Measurements from ENCODE around the gene MPP4. TPM values are rescaled to one million over a fixed set of nuclear protein-coding genes. Genes with fewer than 3 reads are reported as not detected.

Gene MPP4
- total RNA-seq, 1 experiment from 2014 or later = not detected

DNA sequence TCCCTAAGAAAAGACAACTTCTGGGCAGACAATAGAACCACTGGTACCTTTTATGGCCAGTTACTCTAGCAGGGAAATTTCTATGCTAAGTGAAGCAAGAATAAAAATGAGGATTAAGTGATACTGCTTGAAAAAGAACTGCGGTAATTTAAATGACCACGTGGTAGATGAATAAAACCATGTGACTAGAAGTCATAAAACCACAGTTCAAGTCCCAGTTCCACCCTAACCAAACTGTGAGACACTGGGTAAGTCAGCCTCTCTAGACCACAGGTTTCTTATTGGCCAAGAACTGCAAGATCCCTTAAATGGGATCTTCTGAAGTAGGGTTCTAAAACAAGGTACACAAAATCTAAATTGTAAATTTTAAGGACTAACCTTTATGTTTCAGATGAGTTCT is 67.9 kb downstream of the MPP4 start:
- H3K4me1 Mint-ChIP-seq (ENCODE audit: insufficient read depth, unreplicated experiment) = no peaks in the 10 kb centered on the region
- TF ChIP-seq, protein P1, sequence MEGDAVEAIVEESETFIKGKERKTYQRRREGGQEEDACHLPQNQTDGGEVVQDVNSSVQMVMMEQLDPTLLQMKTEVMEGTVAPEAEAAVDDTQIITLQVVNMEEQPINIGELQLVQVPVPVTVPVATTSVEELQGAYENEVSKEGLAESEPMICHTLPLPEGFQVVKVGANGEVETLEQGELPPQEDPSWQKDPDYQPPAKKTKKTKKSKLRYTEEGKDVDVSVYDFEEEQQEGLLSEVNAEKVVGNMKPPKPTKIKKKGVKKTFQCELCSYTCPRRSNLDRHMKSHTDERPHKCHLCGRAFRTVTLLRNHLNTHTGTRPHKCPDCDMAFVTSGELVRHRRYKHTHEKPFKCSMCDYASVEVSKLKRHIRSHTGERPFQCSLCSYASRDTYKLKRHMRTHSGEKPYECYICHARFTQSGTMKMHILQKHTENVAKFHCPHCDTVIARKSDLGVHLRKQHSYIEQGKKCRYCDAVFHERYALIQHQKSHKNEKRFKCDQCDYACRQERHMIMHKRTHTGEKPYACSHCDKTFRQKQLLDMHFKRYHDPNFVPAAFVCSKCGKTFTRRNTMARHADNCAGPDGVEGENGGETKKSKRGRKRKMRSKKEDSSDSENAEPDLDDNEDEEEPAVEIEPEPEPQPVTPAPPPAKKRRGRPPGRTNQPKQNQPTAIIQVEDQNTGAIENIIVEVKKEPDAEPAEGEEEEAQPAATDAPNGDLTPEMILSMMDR (IDR thresholded peaks at IDR 0.05; ENCODE audit: unreplicated experiment) = no peak
- no peak for DNase-seq (ENCODE audit: unreplicated experiment)
- H3K9me3 Mint-ChIP-seq (ENCODE audit: unreplicated experiment) = no peaks in the 10 kb centered on the region
- H3K27ac Mint-ChIP-seq (ENCODE audit: low read depth, unreplicated experiment) = no peak overlapping the region
- H3K36me3 Mint-ChIP-seq (ENCODE audit: insufficient read depth, unreplicated experiment) = peaks cover 59% of the 10 kb centered on the region
- POLR2A ChIA-PET = no interaction called here
- intact Hi-C loops (cut with micrococcal nuclease) = no loop called here
- no peak overlapping the region for H3K4me3 Mint-ChIP-seq (ENCODE audit: unreplicated experiment)
- CTCF ChIA-PET = no interaction called here
- no TSS peak for BruUV-seq (replicated peaks)
- H3K27me3 Mint-ChIP-seq (ENCODE audit: insufficient read depth, unreplicated experiment) = no peaks in the 10 kb centered on the region

DNA sequence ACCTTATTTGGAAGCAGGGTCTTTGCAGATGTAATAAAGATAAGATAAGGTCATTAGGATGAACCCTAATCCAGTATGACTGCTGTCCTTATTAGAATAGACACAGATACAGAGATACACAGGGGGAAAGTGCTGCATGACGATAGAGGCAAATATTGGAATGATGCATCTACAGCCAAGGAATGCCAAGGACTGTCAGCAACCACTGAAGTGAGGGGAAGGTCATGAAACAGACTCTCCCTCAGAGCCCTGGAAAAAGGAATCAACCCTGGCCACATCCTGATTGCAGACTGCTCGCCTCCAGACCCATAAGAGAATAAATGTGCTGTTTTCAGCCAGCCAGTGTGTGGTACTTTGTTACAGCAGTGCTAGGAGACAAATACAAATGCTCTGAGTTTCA is 69.9 kb downstream of the MPP4 start:
- Mint-ChIP-seq H3K27me3 (ENCODE audit: insufficient read depth, unreplicated experiment) (no peaks in the 10 kb centered on the region), H3K9me3 (ENCODE audit: unreplicated experiment) (no peaks in the 10 kb centered on the region), H3K4me1 (ENCODE audit: insufficient read depth, unreplicated experiment) (no peaks in the 10 kb centered on the region), H3K36me3 (ENCODE audit: insufficient read depth, unreplicated experiment) (peaks cover 66% of the 10 kb centered on the region), H3K27ac (ENCODE audit: low read depth, unreplicated experiment) (peak overlapping the region; percentile 35), H3K4me3 (ENCODE audit: unreplicated experiment) (no peak overlapping the region)
- POLR2A ChIA-PET = no interaction called here
- no peak for DNase-seq (ENCODE audit: unreplicated experiment)
- intact Hi-C loops (cut with micrococcal nuclease) = no loop called here
- no TSS peak for BruUV-seq (replicated peaks)
- TF ChIP-seq, protein P1 (IDR thresholded peaks at IDR 0.05; ENCODE audit: unreplicated experiment) = no peak
- CTCF ChIA-PET = no interaction called here

DNA sequence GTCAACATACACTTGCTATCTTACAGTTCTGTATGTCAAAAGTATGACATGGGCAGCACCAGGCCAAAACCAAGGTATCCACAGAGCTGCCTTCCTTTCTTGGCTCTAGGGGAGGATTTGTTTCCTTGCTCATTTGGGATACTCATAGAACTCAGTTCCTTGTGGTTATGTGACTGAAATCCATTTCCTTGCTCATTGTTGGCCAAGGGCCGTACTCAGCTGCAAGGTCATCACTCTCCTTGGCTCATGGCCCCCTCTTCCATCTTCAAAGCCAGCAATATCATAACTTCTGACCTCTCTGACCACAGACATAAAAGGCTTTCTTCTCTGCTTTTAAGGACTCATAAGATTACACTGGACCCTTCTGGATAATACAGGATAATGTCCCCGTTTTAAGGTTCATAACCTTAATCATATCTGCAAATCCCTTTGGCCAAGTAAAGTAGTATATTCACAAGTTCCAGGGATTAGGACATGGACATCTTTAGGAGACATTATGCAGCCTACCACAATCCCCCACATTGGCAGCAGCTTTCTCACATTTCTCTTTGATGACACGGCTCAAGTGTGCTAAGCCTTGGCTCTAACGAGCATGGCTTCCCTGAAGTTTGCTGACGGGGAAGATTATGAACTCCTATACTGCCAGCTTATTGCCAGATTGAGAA is 76.0 kb downstream of the MPP4 start:
- Mint-ChIP-seq H3K9me3 (ENCODE audit: unreplicated experiment) (no peaks in the 10 kb centered on the region), H3K36me3 (ENCODE audit: insufficient read depth, unreplicated experiment) (peaks cover 39% of the 10 kb centered on the region), H3K4me3 (ENCODE audit: unreplicated experiment) (no peak overlapping the region), H3K27me3 (ENCODE audit: insufficient read depth, unreplicated experiment) (no peaks in the 10 kb centered on the region), H3K4me1 (ENCODE audit: insufficient read depth, unreplicated experiment) (no peaks in the 10 kb centered on the region), H3K27ac (ENCODE audit: low read depth, unreplicated experiment) (no peak overlapping the region)
- BruUV-seq (replicated peaks) = no TSS peak
- POLR2A ChIA-PET = interaction anchor here (0.7 to 1.2 kb wide), 2 partner anchors 20 to 83 kb away, joined by 3 to 5 read pairs; partner anchors contain the start of gene TMEM237
- intact Hi-C loops (cut with micrococcal nuclease) = no loop called here
- TF ChIP-seq, protein P1 (IDR thresholded peaks at IDR 0.05; ENCODE audit: unreplicated experiment) = no peak
- no peak for DNase-seq (ENCODE audit: unreplicated experiment)
- CTCF ChIA-PET = interaction anchor here (0.6 to 1.4 kb wide), 3 partner anchors 16 to 127 kb away, joined by 3 read pairs; no protein-coding TSS in a partner anchor

DNA sequence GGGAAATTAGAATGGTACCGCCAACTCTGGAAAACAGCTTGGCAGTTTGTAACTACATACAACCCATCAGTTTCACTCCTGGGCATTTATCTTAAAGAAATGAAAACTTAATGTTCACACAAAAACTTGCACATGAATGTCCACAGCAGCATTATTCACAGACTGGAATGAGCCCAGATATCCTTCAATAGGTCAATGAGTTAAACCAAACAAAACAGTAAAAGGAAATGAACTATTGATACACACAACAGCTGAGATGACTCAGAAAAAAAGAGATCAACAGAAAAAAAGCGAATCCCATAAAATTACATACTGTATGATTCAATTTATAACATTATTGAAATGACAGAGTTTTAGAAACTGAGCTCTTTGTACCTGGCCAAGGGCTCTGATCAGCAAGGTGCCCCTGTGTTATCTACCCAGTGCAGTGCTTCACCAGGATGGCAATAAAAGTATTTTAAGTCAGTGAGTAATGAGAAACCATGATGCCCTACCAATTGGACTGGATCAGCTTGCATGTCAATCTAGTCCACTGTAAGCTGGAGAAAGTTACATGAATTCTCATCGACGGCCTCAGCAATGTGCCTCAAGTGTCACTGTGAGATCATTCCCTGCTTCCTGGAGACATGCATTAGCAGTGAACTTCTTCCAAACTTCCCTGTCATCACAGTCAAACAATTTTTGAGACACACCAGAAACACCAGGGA is 77.0 kb downstream of the MPP4 start:
- TF ChIP-seq, protein P1 (IDR thresholded peaks at IDR 0.05; ENCODE audit: unreplicated experiment) = no peak
- intact Hi-C loops (cut with micrococcal nuclease) = no loop called here

More for the DNA sequence above, 77.0 kb downstream of the MPP4 start:
- peaks cover 29% of the 10 kb centered on the region for H3K36me3 Mint-ChIP-seq (ENCODE audit: insufficient read depth, unreplicated experiment)
- POLR2A ChIA-PET = no interaction called here
- no peaks in the 10 kb centered on the region for H3K4me1 Mint-ChIP-seq (ENCODE audit: insufficient read depth, unreplicated experiment)
- H3K9me3 Mint-ChIP-seq (ENCODE audit: unreplicated experiment) = no peaks in the 10 kb centered on the region
- CTCF ChIA-PET = no interaction called here
- no peaks in the 10 kb centered on the region for H3K27me3 Mint-ChIP-seq (ENCODE audit: insufficient read depth, unreplicated experiment)
- no peak for DNase-seq (ENCODE audit: unreplicated experiment)
- no peak overlapping the region for H3K4me3 Mint-ChIP-seq (ENCODE audit: unreplicated experiment)
- no peak overlapping the region for H3K27ac Mint-ChIP-seq (ENCODE audit: low read depth, unreplicated experiment)
- no TSS peak for BruUV-seq (replicated peaks)
